ENCODE results near the gene IMPACT. TPM values are rescaled to one million over a fixed set of nuclear protein-coding genes. Genes with fewer than 3 reads are reported as not detected.

IMPACT gene
- total RNA-seq, 3 donors from 2014 or later: 29.0 to 33.7 (median 30.2) TPM

- peak within 1 kb of the TSS; percentile 90 to 94 for H3K27ac ChIP-seq
Observed at GRCh38 chr18:24397694-24398368, 28.6 kb upstream of the IMPACT start, which contains the start of gene OSBPL1A. OSBPL1A (minus strand) TSS chr18:24397824; CDS start chr18:24377533, 20,291 bp downstream.

GRCh38 chr18:24398540-24398939 is 27.9 kb upstream of the IMPACT start:
- no peaks in the 10 kb centered on the region for H3K27me3 ChIP-seq
- H3K36me3 ChIP-seq: no peaks in the 10 kb centered on the region
- intact Hi-C loops (cut with DNase I; ENCODE audit: low total_unique reads): no loop called here
- DNase-seq (ENCODE audit: low spot score in 2 of 2): no peak
- no peaks in the 10 kb centered on the region for H3K9me3 ChIP-seq
- H3K4me3 ChIP-seq: peak overlapping the region in 2 of 3 donors; percentile 71 to 92
- no peak for TF ChIP-seq CTCF (IDR thresholded peaks at IDR 0.05)
- TF ChIP-seq POLR2AphosphoS5 (IDR thresholded peaks at IDR 0.05): no peak
- TF ChIP-seq POLR2A (IDR thresholded peaks at IDR 0.05): no peak
- H3K4me1 ChIP-seq: no peaks in the 10 kb centered on the region
- H3K27ac ChIP-seq: peak overlapping the region in 1 of 2 donors; percentile 90

More at GRCh38 chr18:24397694-24398368, 28.6 kb upstream of the IMPACT start, which contains the start of gene OSBPL1A:
- intact Hi-C loops (cut with DNase I; ENCODE audit: low total_unique reads): no loop called here
- Histone ChIP-seq H3K27me3 (no peaks in the 10 kb centered on the region), H3K4me1 (no peaks in the 10 kb centered on the region), H3K36me3 (no peaks in the 10 kb centered on the region), H3K4me3 (peak within 1 kb of the TSS; percentile 71 to 92 (median 84)), H3K9me3 (no peaks in the 10 kb centered on the region)
- DNase-seq (ENCODE audit: low spot score in 2 of 2): peak; percentile 90 to 97
- TF ChIP-seq POLR2AphosphoS5 (IDR thresholded peaks at IDR 0.05) (peak; percentile 58 to 71 (median 68)), CTCF (IDR thresholded peaks at IDR 0.05) (no peak), POLR2A (IDR thresholded peaks at IDR 0.05) (peak; percentile 61)

GRCh38 chr18:24400587-24400986 is 25.9 kb upstream of the IMPACT start:
- TF ChIP-seq POLR2A (IDR thresholded peaks at IDR 0.05): no peak
- TF ChIP-seq POLR2AphosphoS5 (IDR thresholded peaks at IDR 0.05): no peak
- no peak for TF ChIP-seq CTCF (IDR thresholded peaks at IDR 0.05)
- Histone ChIP-seq H3K4me3 (no peak overlapping the region), H3K27me3 (no peaks in the 10 kb centered on the region), H3K9me3 (no peaks in the 10 kb centered on the region), H3K4me1 (no peaks in the 10 kb centered on the region), H3K36me3 (no peaks in the 10 kb centered on the region), H3K27ac (no peak overlapping the region)
- DNase-seq (ENCODE audit: low spot score in 2 of 2): no peak
- intact Hi-C loops (cut with DNase I; ENCODE audit: low total_unique reads): no loop called here

- Histone ChIP-seq H3K27me3 (no peaks in the 10 kb centered on the region), H3K36me3 (no peaks in the 10 kb centered on the region), H3K9me3 (no peaks in the 10 kb centered on the region), H3K27ac (no peak overlapping the region), H3K4me3 (no peak overlapping the region), H3K4me1 (no peaks in the 10 kb centered on the region)
- no peak for DNase-seq (ENCODE audit: low spot score in 2 of 2)
- intact Hi-C loops (cut with DNase I; ENCODE audit: low total_unique reads): no loop called here
- no peak for TF ChIP-seq CTCF (IDR thresholded peaks at IDR 0.05)
- no peak for TF ChIP-seq POLR2A (IDR thresholded peaks at IDR 0.05)
- no peak for TF ChIP-seq POLR2AphosphoS5 (IDR thresholded peaks at IDR 0.05)
Observed at GRCh38 chr18:24402209-24402785, 24.2 kb upstream of the IMPACT start.

- H3K27ac ChIP-seq: no peak overlapping the region
- TF ChIP-seq CTCF (IDR thresholded peaks at IDR 0.05) (no peak), POLR2A (IDR thresholded peaks at IDR 0.05) (no peak), POLR2AphosphoS5 (IDR thresholded peaks at IDR 0.05) (no peak)
- DNase-seq (ENCODE audit: low spot score in 2 of 2): no peak
- intact Hi-C loops (cut with DNase I; ENCODE audit: low total_unique reads): no loop called here
- H3K36me3 ChIP-seq: no peaks in the 10 kb centered on the region
- H3K9me3 ChIP-seq: no peaks in the 10 kb centered on the region
- no peaks in the 10 kb centered on the region for H3K4me1 ChIP-seq
- H3K4me3 ChIP-seq: no peak overlapping the region
- no peaks in the 10 kb centered on the region for H3K27me3 ChIP-seq
Observed at GRCh38 chr18:24403076-24403475, 23.4 kb upstream of the IMPACT start.

All from breast epithelium (tissue), 4 donors.